Spleen (tissue), 7 donors: ENCODE data around the gene SMIM10L2A.

ENCODE experiments used
- POLR2A ChIP-seq, 3 donors: fragments of 450-650 bp; IDR thresholded peaks; one replicate each; pipeline ENCODE4 v1.5.1; 2017; ENCODE audit warnings: antibody characterized with exemption in 3 of 3, mild to moderate bottlenecking in 1 of 3
- TF ChIP-seq, protein P1 (sequence below), 11 experiments: fragments of 200-600 bp in 7 of 11; fragments of 450-650 bp in 4 of 11; sonication (generic) in 4 of 11; IDR thresholded peaks in 8 of 11; conservative IDR thresholded peaks in 3 of 11; 1 replicate in 7 of 11; 2 replicates in 4 of 11; pipeline versions ENCODE4 v1.4.0 to v1.8.0; 2016 to 2021; ENCODE audit warnings: antibody characterized with exemption in 11 of 11, inconsistent platforms in 4 of 11, mild to moderate bottlenecking in 1 of 11
- donor health status: DM: no; HTN: no; CAD: no; lungs with moderate emphysema.
- donor health status: DM: no; HTN: no; CAD: no.
- donor health status: DM: no; HTN: no; CAD: no.

GRCh38 chrX:135449637-135450550 lies 28.1 kb downstream of the SMIM10L2A start:
- TF ChIP-seq, protein P1, sequence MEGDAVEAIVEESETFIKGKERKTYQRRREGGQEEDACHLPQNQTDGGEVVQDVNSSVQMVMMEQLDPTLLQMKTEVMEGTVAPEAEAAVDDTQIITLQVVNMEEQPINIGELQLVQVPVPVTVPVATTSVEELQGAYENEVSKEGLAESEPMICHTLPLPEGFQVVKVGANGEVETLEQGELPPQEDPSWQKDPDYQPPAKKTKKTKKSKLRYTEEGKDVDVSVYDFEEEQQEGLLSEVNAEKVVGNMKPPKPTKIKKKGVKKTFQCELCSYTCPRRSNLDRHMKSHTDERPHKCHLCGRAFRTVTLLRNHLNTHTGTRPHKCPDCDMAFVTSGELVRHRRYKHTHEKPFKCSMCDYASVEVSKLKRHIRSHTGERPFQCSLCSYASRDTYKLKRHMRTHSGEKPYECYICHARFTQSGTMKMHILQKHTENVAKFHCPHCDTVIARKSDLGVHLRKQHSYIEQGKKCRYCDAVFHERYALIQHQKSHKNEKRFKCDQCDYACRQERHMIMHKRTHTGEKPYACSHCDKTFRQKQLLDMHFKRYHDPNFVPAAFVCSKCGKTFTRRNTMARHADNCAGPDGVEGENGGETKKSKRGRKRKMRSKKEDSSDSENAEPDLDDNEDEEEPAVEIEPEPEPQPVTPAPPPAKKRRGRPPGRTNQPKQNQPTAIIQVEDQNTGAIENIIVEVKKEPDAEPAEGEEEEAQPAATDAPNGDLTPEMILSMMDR (IDR thresholded peaks at IDR 0.05 in 8 of 11, conservative IDR thresholded peaks at IDR 0.05 in 3 of 11), result no peak
- TF ChIP-seq POLR2A (IDR thresholded peaks at IDR 0.05), result no peak
